Hepatocyte (in vitro differentiated cells): Measurements from ENCODE around the gene DNAJC8.

Experiments
- EZH2 ChIP-seq: fragments of 200-600 bp; sonication (generic); IDR thresholded peaks from 2 replicates; pipeline ENCODE4 v1.6.1; 2016; ENCODE audit warnings: antibody characterized with exemption, mild to moderate bottlenecking, borderline replicate concordance
- EZH2phosphoT487 ChIP-seq: fragments of 200-600 bp; sonication (generic); IDR thresholded peaks from one replicate; pipeline ENCODE4 v1.6.1; 2018; ENCODE audit warnings: antibody characterized with exemption, mild to moderate bottlenecking, low read depth, moderate library complexity; ENCODE audit not compliant: unreplicated experiment, severe bottlenecking
- TF ChIP-seq, protein P1 (sequence below): fragments of 200-600 bp; sonication (generic); IDR thresholded peaks from 2 replicates; pipeline ENCODE4 v1.5.1; 2016; ENCODE audit warnings: antibody characterized with exemption, mild to moderate bottlenecking; ENCODE audit not compliant: poor library complexity

DNA sequence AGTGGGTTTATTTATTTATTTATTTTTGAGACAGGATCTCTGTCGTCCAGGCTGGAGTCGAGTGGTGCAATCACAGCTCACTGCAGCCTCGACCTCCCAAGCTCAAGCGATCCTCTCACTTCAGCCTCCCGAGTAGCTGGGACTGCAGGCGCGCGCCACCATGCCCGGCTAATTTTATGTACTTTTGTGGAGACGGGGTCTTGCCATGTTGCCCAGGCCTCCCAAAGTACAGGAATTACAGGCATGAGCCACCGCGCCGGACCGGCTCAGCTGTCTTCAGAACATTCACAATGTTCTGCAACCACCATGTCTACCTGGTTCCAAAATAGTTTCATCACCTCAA is 406 bp upstream of the DNAJC8 start:
- TF ChIP-seq, protein P1, sequence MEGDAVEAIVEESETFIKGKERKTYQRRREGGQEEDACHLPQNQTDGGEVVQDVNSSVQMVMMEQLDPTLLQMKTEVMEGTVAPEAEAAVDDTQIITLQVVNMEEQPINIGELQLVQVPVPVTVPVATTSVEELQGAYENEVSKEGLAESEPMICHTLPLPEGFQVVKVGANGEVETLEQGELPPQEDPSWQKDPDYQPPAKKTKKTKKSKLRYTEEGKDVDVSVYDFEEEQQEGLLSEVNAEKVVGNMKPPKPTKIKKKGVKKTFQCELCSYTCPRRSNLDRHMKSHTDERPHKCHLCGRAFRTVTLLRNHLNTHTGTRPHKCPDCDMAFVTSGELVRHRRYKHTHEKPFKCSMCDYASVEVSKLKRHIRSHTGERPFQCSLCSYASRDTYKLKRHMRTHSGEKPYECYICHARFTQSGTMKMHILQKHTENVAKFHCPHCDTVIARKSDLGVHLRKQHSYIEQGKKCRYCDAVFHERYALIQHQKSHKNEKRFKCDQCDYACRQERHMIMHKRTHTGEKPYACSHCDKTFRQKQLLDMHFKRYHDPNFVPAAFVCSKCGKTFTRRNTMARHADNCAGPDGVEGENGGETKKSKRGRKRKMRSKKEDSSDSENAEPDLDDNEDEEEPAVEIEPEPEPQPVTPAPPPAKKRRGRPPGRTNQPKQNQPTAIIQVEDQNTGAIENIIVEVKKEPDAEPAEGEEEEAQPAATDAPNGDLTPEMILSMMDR: no peak
- TF ChIP-seq EZH2phosphoT487 (no peak), EZH2 (no peak)
